NCI-H345 (cell line): ENCODE results near the gene ABTB1.
"Not testable (repeated sequence)": the region's sequence is repeated elsewhere in the genome, so short reads cannot be mapped to it uniquely, and the experiment has no call there.

ENCODE experiments used
- DNase-seq: peaks from one replicate; lab custom pipeline; 2025; lab: John Stamatoyannopoulos, UW

The ABTB1 gene

DNA sequence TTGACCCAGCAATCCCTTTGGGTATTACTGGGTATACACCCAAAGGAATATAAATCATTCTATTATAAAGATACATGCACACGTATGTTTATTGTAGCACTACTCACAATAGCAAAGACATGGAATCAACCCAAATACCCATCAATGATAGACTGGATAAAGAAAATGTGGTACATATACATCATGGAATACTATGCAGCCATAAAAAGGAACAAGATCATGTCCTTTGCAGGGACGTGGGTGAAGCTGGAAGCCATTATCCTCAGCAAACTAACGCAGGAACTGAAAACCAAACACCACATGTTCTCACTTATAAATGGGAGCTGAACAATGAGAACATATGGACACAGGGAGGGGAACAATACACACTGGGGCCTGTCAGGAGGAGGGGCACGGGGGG lies 32.1 kb downstream of the ABTB1 start:
- not testable (repeated sequence) for DNase-seq

DNA sequence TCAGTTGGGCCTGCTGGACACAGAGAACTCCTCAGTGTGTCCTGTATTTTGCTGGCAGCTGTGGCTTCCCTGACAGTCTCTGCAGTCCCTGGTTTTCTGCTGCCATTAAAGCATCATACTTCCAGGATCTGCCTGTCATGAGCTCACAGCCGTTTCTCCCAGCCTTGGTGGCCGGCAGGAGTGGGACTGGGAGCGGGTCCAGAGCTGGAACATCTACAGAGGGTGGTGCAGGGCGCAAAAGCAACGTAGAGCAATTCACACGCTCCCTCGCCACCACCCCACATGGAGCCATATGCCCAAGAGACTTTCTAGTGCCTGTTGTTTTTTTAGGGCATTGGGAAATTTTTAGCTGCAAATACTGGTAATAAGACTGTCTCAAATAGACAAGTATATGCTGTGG lies 33.6 kb downstream of the ABTB1 start:
- no peak for DNase-seq

DNA sequence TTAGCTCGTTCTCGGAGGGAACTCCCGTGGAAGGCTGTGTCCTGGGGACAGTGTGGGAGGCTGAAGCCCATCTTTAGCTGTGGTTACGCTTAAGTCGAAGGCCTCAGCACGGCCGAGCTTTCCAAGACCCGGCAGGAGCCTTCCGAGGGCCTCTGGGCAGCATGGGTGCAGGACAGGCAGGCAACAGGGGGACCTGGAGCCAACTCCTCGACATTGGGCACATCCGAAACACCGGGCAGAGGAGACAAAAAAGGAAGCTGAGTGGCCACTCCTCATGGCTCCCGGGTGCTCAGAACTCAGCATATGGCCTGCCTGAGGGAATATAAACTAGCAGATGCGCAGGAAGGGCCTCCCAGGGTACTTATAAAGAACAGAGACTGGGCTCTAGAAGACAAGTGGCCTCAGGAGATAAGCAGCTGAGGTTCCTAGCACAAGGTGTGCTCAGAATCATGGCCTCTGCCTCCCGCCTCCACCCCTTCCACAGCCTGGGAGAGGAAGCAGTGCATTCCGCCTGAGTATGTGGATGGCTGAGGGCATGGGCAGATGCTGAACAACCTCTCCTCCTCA lies 34.1 kb downstream of the ABTB1 start:
- DNase-seq = no peak

DNA sequence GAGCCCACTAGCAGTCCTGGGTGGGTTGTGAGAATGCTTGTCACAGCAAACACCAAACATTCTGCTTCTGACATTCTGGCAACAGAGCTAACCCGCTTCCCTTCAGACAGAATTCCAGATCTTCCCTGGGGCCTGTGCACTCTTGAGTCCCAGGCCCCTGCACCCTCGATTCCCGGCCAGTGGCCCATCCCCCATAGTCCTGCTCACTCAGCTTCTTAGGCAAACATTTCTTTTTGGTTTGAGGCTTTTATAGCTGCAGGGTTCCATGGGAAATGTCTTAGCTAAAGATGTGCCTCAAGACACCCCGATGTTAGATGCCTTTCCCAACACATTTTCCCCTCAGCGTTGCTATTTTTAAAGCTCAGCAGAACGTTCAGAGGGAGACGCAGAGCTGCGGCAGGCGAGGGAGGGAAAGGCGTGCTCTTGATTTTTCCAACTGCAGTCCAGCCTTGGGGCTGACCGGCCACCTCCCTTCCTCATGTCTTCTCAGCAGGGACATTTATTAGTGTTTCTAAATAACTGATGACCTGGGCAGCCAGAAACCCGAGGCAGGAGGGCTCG lies 35.2 kb downstream of the ABTB1 start:
- no peak for DNase-seq

DNA sequence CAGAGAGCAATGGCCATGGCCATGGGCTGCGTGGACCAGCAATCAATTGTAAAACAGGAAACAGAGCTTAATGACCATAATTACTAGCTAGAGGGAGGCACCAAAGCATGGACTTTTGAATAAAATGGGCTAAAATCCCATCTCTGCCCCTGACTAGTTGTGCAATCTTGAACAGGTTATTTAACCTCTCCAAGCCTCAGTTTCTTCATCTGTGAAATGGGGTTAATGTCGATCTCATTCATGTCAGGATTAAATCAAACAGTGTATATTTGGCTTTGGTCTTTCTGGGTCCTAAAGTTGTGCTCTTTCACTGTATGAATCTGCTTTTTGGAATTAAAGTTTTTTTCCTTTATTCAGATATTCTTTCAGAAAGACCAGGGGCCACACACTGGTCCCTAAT lies 36.1 kb downstream of the ABTB1 start:
- DNase-seq = no peak

DNA sequence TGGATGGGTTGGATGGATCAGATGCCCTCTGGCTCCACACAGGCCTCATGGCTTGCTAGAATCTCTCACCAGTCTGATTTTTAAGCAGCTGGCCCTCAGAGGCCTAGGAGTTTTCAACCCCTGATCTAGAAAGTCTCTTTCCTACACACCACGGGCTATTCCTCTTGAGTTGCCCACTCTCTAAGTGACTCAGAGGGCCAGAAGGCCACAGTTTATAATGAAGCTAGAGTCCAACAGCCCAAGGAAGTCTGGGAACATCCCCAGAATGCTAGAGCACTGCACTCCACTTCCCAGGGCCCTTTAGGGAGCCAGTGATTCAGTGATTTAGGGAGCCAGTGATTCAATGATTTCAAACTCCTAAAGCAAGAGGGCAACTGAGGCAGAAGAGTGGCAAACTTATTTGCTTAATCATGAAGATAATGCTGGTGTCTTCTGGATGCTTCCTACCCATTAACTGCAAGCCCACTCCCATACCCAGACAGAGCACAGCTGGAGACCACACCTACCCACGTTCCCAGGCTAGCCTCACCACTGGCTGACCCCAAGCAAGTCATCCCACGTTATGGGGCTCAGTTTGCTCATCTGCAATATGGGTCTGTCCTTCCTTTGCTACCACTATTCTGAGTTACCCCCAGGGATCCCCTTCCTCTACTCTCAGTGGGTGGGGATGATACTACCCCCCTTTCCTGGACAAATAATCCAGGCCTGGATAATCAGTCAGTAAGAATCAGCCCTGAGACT lies 36.7 kb downstream of the ABTB1 start:
- DNase-seq = no peak

DNA sequence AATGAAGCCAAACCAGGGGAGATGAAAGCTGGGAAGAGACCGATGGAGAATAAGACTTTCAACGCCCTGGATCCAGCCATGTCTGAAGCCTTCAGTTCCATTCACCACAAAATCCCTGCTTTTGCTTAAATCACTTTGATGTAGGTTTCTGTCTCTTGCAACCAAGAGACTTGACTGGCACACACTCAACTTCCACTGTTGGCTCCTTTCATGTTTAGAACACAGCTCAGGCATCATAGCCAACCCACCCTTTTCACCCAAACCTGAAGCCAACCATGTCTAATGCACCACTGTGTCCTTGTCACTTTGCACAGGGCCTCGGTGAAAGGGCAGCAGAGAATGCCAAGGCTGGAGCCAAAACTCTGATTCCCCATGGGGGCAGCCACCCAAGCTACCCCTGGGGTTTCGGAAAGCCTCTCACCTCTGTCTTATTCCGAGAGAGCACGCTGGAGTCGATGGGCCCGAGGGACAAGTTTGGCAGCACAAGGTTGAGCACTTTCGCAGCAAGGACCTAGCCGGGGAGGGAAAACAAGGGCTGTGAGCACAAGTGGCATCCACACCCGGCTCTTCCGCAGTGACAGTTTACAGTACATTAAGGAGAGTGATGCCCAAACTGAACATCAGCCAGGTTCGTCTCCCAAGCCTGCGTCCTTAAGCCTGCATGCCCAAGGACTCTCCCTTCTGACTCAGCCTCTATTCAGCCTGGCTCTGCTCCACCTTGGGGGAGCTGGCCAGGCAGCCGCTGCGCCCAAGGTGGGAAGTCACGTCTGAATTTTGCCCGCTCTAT lies 37.6 kb downstream of the ABTB1 start:
- DNase-seq = no peak

DNA sequence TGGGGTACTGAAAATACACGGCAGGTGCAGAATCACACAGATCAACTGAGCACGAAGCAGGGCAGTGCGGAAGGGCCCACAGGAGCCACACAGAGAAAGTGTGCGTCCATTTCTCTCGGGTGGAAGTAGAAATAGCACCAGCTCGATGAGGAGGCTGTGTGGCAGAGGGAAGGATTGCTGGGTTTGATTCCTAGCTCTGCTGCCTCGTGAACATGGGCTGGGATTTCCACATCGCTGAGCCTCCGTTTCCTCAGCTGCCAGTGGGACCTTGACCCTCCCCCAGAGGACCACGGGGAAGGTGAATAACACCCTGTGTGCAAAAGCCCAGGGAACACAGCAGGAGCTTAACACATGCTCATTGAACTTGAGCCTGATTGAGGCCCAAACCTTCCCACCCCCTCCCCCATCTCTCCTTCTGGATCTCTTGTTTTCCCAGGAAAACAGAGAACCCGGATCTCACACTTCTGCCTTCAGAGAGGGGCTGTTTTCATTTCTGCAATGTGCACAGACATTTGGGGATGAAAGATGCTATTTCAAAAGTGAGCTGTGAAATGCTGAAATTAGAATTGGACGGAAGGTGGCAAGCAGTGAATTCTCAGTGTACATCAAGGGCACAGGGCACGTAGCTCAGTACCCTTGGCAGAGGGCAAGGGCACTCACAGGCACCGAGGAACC lies 38.4 kb downstream of the ABTB1 start:
- no peak for DNase-seq

DNA sequence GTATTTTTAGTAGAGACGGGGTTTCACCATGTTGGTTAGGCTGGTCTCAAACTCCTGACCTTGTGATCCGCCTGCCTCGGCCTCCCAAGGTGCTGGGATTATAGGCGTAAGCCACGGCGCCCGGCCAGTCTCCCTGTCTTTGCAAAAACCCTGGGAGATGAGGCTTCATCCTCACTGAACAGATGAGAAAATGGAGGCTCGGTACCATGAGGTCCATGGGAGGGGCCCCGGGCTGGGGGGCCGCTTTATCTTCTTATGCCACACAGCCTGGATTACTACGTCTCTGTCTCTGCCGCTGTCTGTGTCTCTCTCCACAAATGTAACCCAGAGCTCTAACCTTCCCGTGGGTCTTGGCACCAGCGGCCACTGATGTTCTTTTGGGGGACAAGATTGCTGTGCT lies 39.1 kb downstream of the ABTB1 start:
- no peak for DNase-seq

DNA sequence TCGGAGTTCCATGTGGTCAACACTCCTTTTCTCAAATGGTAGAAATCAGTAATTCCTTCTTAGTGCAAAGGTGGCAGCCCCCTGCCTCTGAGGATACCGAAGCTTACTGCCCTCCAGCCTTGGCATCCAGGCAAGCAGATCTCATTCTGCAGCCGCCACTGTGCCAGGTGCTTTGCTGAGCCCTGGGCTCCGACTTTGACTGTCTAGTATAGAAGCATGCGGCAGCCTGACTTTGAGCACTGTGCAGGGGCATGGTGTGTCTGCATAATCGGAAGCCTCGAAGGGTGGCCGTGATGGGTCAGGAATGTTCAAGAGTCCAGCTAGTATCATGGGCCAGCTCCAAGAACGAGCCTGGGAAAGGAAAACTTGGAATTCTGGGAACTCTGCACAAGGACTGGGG lies 39.7 kb downstream of the ABTB1 start:
- DNase-seq = no peak

DNA sequence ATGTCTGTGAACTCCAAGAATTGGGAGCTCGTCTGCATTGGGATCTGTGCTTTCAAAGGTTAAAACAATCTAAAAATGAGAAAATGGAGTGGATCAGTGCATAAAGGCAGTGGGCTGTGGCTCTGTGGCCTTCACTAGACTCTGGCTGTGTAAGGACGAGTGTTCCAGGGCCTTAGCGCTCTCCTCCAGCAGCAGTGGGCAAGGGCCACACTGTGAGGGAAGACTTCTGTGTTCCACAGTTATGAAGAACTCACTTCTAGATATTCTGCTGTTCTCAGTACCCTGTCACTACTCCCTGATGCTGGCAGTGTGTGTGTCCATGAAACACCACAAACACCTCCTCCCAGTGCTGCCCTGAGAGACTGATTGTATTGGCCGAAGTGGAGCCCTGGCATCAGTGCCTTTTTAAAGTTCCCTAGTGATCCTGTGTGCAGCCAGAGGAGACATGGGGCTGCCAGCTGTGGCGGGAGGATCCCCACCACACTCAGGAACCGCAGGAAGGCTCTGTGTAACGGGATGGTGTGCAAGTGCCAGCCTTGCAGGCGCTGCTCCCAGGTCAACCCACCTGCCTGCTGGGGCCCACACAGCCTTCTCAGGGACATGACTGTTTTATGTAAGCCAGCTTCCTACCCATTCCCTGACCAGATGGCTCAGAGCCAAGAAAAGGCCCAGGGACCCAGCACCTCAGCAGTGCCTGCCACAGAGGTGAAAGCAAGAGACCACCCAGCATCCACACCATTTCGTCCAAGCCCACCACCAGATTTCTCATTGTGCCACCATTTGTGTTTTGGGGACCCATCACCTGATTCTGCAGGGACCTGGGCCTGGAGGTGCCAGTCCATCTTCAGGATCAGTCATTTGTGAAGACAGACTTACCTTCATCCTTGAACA lies 40.4 kb downstream of the ABTB1 start:
- DNase-seq = peak; percentile 17

DNA sequence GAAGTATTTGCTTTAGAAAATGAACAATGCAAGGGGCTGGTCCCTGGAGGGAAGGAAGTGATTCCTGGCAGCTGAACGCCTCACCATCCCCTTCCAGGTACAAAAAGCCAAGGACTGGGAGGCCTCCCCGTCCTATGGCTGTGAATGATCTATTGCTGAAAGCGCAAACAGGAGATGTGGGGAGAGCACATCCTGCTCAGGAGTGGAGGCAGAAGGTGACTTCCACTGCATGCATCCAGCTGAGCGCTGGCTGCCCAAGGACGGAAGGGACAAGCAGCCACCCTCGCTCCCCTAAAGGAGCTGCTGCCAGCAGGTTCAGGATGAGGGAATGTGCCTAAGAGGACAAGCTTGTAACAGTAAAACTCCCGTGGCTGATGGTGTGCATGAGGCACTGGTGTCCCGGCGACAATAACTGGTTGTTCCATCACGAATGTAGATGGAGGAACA lies 41.4 kb downstream of the ABTB1 start:
- DNase-seq = peak; percentile 40

DNA sequence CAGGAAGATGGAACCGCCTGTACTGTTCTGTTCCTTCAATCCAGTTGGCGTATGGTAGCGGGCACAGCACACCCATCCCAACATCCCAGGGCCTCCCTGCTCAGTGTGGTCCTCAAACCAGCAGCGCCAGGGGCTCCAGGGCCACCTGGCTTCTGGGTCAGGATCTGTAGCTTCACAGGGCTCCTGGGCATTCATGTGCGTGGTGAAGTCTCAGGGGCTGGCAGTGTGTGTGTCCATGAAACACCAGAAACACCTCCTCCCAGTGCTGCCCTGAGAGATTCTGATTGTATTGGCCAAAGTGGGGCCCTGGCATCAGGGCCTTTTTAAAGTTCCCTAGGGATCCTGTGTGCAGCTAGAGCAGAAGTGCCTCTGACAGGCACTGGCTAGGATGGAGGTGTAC lies 42.1 kb downstream of the ABTB1 start:
- DNase-seq = no peak

DNA sequence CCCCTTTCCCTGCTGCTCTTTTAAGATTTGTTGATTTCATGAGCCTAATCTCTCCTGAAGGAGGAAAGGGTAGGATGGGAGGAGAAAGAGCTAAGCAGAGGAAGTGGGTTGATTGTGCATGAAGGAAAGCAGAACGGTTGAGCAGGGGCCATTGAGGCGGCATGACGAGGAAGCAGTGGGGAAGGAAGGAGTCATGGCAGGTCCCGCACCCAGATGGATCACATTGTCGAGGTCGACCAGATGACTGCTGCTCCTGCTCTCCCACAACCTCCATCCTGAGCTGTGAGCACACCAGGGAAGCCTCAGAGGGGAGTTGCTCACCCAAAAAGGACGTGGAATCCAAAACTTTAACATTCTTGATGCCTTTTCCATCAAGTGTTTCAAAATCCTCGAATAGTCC lies 42.8 kb downstream of the ABTB1 start:
- no peak for DNase-seq

DNA sequence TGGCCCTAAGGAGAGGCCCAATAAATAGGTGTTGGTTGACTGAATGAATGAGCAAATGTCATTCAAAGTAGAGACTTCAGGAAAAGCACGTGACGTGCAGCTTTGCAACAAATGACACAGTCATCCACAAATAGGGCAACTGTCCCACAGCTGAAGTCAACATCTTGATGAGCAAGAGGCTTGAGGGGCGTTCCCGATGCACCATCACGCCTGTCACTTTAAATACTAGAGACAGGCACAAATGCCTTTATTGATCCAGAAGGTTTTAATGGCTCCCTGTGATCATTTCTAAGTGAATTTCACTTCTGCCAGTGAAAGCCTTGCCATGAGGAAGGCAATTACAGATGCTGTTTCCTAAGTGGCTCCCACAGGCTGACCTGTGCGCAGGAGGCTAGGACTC lies 43.6 kb downstream of the ABTB1 start:
- no peak for DNase-seq

DNA sequence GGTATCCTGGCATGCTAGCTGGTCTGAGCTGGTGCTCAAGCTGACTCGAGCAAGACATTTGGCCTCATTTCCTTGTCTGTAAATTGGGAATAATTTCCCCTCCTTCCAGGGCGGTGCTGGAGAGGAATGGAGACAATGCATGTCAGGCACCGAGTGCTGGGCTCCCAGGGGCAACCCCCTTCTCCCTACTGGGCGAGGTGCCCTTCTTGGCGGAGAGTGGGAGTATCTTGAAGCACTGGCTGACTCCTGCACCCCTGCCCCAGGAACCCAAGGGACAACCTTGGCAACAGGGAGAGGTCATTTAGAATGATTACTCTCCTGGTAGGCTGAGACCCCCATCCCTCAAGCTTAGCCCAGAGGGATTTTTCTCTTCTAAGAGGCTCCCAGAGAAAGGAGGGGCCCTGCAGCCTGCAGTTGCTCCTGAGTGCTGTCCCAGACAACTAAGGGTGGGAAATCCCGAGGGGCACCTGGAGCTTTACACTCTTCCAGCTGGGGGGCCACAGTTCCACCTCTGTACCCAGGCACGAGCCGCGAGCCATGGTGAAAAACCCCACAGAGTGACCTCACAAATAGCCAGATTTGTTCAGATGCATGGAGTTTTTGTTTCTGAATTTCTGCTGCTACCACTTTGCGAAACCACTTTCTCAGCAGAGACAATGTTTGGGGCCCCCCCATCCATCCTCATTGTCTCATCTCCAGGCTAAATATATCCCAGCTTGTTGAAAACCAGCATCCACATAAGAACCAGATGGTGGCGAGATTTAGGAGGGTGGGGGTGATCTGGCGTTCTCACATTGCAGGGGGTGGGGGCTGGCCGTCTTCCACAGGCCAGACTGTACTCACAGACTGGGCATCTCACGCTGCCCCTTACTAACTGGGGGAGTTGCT lies 44.8 kb downstream of the ABTB1 start:
- no peak for DNase-seq

DNA sequence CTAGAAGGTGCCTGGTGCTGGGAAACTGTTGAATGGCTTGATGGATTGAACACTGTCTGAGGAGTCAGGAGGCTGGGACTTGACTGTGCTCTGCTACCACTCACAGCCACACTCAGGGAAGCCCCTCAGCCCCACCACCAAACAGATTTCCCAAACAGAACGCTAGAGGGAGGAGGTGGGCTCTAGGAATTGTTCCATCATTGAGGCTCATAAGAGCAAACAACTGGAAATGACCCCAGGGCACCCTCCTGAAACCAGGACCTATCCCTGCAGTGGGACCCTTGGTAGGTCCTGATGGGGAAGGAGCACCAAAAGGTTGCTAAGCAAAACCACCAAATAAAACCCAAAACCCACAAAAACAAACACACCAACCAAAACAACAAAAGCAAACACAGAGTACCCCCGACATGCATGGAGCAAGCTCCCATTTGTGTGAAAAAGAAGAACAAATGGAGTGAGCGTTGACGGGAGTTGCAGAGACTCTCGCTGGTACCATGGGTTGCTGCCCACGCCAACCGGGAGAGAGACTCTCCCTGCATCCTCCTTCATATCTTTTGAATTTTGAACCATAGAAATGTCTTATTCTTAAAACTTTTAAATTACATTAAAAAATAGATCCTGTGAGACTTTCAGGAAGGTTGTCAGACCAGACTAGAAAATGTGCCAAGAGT lies 45.6 kb downstream of the ABTB1 start:
- DNase-seq = no peak

DNA sequence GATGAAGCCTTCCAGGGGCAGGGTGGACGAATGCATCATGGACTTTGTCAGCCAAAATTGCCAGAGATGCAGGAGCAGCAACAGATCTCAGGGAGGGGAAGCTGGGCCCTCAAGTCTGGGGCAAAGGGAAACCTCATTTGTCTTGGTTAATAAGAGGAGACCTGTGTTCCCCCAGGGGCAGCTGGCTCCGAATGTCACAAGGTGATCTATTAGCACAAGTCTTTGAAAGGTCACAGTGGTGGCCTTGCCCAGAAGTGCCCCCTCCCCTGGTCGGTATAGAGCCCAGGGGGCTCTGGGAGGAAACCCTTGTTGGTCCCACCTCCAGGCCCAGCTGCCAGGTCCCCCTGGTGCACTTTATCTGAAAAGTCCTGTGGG lies 46.2 kb downstream of the ABTB1 start:
- DNase-seq = no peak

DNA sequence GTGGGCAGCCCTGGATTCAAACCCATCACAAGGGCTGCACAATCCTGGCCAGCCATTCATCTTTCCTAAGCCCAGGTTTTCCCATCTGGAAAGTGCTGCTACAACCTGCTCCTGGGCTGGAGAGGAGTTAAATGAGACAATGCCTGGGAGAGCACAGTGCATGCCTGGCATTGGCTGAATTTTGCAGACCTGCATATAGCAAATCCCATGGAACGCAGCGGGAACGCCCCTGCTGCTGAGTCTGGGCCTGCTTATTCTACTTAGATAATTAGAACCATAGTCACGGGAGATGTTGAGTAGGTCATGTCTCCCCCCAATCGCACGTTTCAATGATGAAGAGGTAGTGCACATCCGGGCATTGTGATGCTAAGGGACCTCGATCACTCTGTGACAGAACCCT lies 46.6 kb downstream of the ABTB1 start:
- no peak for DNase-seq
